ENCODE results near the gene MTFR1L. TPM values are rescaled to one million over a fixed set of nuclear protein-coding genes. Genes with fewer than 3 reads are reported as not detected.
A peak's percentile ranks its signal among the peaks of the same experiment; 100 is the strongest.

MTFR1L gene
- total RNA-seq, 1 donor from 2014 or later: 33.0 TPM

DNA sequence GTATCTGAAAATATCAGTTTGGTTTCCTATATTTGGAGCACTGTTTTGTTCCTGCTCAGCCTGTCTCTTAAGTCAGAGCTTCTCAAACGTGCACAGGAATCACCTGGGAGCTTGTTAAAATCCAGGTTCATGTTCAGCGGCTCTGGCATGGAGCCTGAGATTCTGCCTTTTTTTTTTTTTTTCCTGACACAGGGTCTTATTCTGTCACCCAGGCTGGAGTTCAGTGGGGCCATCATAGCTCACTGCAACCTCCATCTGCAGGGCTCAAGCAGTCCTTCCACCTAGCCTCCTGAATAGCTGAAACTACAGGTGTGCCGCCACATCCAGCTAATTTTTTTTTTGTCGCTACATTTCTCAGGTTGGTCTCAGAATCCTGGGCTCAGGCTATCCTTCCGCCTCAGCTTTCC is 32.0 kb upstream of the MTFR1L start:
- DNase-seq (ENCODE audit: low spot score in 2 of 2): no peak
- FAIRE-seq: no peak

DNA sequence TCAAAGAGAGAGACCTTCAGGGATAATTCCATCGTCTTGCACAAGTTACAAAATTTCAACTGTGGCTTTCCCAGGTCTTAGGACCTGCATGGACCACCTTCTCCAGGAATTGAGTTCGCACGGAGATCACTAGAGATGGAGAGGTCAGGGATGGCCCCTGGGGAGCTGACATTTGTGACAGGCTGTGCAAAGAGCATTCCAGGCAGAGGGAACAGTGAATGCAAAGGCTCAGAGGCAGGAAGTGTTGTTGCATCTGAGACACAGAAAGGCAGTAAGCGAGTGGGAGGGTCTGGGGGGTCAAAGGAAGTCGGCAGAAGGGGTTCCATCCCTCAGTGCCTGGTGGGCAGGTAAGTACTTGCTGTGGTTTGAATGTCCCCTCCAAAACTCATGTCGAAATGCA is 29.3 kb upstream of the MTFR1L start:
- no peak for FAIRE-seq
- DNase-seq (ENCODE audit: low spot score in 2 of 2): no peak

DNA sequence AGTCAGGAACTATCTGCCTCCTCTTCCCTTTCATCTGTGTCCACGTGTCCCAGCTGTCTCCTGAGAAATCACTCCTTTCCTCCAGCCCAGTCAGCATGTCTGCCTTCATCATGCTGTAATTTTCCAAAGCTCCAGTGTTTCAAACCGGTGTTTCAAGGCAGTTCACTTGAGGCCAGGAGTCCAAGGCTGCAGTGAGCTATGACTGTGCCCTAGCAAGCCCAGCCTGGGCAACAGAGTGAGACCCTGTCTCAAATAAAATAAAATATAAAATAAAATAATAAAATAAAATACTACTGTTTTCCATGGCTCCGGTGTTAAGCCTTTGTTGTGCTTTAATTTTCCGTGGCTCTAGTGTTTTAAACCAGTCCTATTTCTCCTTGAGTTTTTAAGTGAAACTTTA is 27.6 kb upstream of the MTFR1L start:
- DNase-seq (ENCODE audit: low spot score in 2 of 2) (no peak), FAIRE-seq (no peak)

DNA sequence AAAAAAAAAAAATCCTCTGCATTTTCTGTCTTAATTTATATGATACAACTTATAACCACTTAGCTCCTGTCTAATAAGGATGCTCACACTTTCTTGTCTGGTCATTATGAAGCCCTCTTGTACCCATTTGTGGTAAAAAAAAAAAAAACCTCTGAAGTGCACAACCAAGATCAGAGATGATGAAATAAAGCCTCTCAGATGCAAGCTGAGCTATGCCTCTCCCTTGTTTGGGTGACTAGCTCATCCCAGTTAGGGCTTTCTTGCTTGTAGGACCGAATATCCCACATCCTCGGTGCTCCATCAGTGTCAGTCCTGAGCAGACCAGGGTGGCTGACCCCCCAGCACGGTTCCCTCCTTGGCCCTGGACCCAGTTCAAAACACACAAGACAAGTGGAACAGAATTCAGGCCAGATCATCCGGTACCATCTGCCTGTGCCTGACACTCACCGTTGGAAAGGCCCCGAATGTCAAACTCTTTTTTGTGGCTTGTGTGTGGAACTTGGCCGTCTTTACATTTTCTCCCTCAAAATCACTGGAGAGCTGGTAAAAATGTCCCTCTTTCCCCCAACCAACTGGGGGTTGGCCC is 26.1 kb upstream of the MTFR1L start:
- FAIRE-seq (no peak), DNase-seq (ENCODE audit: low spot score in 2 of 2) (no peak)

DNA sequence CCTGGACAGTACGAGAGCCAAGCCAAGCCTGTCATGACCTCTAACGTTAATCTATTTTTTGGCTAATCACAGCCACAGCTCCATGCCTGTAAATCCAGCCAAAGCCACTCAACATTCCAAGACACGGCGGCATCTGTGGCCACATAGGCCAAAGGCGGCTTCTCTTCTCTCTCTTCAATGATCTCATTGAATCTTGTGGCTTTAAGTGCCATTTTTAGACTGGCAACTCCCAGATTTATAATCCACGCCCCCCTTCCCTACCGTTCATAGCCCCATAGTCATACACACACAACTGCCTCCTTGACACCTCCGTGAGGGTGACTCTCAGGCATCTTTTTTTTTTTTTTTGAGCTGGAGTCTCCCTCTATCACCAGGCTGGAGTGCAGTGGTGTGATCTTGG is 25.4 kb upstream of the MTFR1L start:
- DNase-seq (ENCODE audit: low spot score in 2 of 2) (no peak), FAIRE-seq (no peak)

DNA sequence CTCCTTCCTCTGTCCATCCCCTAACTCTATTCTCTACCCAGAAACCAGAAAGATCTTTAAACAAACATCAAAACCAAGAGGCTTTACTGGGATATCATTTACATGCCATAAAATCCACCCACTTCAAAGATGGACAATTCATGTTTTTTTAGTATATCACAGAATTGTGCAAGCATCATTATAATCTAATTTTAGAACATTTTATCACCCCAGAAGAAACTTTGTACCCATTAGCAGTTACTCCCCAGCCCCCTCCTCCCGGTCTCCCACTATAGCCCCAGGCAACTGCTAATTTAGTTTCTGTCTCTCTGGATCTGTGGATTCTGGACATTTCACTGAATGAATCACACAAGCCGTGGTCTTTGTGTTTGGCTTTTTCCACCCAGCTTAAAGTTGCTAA is 24.5 kb upstream of the MTFR1L start:
- FAIRE-seq (no peak), DNase-seq (ENCODE audit: low spot score in 2 of 2) (no peak)

DNA sequence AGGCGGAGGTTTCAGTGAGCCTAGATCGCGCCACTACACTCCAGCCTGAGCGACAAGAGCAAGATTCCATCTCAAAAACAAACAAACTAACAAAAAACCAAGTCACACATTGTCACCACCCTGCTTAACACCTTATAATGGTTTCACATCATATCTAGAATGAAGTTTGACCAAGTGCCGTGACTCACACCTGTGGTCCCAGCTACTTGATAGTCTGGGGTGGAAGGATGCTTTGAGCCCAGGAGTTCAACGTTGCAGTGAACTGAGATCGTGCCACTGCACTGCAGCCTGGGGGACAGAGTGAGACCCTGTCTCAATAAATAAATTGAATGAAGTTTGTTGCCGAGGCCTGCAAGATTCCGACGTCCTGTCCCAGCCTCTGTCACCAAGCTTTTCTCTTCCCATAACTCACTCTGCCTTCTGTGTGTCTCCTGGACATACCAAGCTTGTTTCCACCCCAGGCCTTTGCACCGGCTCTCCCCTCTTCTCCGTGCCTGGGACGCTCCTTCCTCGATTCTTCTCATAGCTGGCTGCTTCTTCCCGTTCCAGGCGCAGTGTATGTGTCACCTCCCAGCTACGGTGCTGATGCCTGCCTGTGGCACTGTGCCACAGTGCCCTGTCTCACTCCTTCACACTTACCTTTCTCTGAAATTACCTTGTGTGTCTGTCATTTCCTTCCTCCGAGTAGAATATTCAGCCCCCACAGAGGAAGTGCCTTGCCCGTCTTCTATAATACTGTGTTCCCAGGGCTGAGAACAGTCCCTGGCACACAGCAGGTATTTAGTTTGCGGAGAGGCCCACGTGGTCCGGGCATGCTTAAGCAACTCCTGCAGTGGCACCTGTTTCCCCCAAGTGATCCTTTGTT is 23.6 kb upstream of the MTFR1L start:
- DNase-seq (ENCODE audit: low spot score in 2 of 2) (no peak), FAIRE-seq (no peak)

DNA sequence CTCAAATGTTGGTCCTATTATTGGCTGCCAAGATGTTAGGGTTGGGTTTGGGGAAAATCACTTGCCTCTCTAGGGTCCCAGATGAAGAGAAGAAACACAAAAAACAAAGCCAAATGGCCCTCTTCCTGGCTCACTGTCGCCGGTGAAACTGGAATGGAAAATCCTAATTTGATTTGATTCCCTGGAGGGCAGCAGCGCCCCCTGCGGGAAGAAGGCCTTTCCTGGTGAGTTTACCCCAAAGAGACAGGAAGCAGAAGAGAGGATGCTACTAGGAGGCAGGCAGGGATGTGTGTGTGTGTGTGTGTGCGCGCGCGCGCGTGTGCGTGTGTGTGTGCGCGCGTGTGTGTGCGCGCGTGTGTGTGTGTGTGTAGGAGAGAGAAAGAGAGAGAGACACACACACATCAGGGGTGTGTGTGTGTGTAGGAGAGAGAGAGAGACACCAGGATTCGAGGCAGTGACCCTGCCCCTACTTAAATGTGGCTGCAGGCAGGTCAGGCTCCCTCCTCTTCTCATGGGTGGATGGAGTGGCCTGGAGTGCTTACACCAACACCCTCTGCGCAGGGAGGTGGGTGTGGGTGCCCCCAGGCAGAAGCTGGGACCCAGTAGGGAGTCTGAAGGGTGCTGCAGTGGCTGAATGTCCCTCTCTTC is 22.8 kb upstream of the MTFR1L start:
- peak in 1 of 2 donors; percentile 73 for DNase-seq (ENCODE audit: low spot score in 2 of 2)
- no peak for FAIRE-seq

DNA sequence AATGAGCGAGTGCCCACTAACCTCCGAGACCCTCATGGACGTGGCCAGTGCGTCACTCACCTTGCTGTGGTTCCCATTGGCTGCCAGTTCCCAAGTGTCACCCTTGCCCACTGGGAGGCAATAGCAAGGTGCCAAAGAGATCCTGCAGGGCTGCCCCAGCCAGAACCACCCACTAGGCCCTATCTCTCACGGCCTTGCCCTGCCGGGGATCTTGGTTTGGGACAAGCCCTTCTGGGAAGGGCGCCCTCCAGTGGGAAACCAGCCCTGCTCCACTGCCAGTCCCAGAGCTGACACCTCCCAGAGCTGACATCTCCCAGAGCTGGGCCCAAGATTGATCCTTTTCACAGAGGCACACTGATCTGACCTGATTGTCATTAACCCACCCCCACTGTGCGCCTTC is 21.8 kb upstream of the MTFR1L start:
- FAIRE-seq (no peak), DNase-seq (ENCODE audit: low spot score in 2 of 2) (no peak)

DNA sequence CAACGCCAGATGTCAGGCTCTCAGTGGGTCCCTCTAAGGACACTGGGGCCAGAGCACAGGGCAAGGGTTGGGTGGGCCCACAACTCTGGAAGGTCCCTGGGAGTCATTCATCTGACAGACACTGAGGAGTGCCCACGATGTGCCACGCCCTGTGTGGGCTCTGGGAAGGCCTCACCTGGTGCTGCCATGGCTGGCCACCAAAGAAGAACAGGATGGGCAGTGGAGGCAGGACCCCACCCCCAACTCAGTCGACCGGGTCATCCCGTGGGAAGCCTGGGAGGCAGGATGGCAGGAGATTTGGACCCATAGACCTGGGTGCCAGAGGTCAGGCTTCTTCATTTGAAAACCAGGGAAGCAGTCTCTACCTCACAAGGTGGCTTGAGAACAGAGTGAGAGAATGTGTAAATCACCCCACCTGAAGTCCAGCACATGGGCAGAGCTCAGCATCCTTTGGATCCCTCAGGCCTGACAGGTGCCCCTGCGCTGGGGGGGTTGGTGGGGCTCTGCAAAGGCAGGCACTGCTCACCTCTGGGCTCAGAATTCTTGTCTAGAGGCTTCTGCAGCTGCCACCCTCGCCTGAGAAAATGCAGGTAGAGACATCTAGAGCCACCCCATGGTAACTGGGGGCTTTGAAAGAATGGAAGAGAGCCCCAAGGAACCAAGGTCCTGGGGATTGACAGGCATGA is 20.9 kb upstream of the MTFR1L start:
- DNase-seq (ENCODE audit: low spot score in 2 of 2): no peak
- FAIRE-seq: no peak

DNA sequence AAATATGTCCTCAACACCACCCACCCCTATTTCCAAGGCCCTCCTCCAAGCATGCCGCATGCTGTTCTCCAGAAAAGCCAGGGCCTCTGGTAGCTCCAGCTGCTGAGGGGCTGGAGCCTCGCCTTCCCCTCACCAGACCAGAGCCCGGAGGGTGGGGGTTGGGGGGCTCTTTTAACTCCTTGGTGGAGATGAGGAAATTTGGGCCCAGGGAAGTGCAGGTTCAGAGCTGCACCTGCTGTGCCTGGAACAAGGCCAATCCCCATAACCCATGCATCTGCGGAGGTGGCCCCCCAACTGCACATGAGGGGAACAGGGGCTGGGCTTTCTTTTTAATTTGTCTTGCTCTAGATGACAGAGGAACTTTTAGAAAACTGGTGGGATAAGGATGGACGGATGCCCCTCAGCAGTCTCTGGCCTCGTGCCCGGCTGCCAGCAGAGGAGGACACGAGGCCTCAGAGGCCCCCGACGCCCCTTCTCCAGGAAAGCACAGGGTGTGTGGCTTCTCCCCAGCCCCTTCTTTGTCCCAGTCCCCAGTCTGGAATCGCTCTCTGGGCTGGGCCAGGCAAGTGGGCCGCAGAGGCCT is 20.3 kb upstream of the MTFR1L start:
- DNase-seq (ENCODE audit: low spot score in 2 of 2) (no peak), FAIRE-seq (no peak)

DNA sequence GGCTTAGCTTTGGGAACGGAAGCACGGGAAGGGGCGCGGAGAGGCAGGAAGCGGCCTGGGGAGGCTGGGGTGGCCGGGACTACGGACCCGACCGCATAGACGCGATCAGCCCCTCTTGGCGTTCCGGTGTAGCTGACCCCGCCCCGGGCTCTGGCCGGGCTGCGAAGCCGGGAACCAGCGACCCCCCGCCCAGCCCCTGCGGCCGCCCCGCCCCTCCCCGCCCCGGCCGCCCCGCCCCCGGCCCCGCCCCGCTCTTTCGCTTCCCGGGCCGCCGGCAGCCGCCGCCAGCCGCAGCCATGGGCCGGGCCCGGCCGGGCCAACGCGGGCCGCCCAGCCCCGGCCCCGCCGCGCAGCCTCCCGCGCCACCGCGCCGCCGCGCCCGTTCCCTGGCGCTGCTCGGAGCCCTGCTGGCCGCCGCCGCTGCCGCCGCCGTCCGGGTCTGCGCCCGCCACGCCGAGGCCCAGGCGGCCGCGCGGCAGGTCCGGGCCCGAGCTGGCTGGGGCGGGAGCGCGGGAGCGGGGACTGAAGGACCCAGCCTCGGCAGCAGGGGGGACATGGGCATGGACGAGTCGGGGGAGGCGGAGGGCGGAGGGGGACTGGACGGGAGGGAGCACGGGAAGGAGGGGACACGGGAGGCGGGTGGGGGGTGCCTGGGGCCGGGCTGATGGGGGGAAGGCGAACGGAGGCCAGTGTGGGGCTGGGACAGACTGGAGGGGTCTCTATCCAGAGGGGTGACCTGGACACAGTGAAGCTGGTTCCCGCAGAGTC is 19.6 kb upstream of the MTFR1L start, which contains the start of gene SELENON:
SELENON (plus strand) TSS at position 259 of the 768 bp plus-strand sequence; CDS start at position 297, 38 bp downstream.
- FAIRE-seq (no peak), DNase-seq (ENCODE audit: low spot score in 2 of 2) (peak; percentile 87 to 88)

DNA sequence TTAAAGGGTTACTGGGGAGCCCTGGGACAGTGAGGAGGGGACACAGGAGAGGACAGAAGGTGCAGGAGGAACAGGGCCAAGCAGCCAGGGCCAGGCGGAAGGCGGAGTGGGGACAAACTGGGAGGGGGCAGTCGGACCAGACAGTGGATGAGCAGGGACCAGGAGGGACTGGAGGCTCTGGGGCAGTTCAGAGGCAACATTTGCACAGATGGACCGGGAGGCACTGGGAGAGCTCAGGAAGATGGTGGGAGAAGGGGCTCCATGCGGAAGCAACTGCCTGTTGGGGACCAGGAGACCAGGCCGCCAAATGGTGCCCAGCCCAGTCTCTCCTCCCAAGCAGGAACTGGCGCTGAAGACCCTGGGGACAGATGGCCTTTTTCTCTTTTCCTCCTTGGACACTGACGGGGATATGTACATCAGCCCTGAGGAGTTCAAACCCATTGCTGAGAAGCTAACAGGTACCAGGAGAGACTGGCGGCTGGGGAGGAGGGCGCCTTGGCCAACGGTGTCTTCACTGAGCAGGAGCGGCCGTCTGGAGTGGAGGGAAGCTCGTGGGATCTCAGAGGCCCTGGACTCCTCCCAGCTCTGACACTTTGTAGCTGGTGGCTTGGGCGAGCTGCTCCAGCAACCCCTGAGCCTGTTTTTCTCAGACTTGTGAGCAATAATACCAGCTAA is 18.9 kb upstream of the MTFR1L start:
- no peak for FAIRE-seq
- no peak for DNase-seq (ENCODE audit: low spot score in 2 of 2)

DNA sequence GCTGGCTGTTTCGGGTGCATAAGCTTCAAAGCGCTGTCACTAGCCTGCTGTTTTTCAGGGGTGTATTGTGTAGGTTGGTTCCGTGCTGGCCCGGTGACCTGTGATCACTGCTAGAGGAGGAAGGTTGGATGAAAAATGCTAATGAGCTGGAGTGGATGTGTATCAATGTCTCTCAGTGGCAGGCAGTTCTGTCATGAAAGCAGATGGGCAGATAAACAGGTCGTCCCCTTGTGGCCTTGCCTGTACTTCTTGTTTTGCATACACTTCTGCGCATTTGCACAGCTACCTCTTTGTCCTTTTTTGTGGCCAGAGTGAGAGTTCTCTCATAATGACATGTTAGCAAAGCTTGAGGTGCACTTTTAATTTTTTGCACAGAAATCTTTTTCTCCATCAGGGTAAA is 16.8 kb upstream of the MTFR1L start:
- FAIRE-seq: no peak

DNA sequence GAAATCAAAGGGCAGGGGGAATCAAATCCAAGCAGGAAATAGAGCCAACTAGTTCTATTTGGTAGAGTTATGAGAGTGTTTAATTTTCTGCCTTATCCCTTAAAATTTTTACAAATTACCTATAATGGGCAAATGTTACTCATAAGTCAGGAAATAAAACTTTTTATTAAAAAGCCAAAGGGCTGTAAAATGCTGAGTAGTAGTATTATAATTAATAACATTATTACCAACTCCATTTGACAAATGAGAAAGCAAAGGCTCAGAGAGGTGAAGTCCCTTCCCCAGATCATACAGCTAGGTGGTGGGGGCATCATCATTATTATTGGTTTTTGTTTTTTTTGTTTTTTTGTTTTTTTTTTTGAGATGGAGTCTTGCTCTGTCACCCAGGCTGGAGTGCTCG is 16.4 kb upstream of the MTFR1L start:
- FAIRE-seq: no peak
- DNase-seq (ENCODE audit: low spot score in 2 of 2): no peak

More for the DNA sequence above, 16.8 kb upstream of the MTFR1L start:
- no peak for DNase-seq (ENCODE audit: low spot score in 2 of 2)

DNA sequence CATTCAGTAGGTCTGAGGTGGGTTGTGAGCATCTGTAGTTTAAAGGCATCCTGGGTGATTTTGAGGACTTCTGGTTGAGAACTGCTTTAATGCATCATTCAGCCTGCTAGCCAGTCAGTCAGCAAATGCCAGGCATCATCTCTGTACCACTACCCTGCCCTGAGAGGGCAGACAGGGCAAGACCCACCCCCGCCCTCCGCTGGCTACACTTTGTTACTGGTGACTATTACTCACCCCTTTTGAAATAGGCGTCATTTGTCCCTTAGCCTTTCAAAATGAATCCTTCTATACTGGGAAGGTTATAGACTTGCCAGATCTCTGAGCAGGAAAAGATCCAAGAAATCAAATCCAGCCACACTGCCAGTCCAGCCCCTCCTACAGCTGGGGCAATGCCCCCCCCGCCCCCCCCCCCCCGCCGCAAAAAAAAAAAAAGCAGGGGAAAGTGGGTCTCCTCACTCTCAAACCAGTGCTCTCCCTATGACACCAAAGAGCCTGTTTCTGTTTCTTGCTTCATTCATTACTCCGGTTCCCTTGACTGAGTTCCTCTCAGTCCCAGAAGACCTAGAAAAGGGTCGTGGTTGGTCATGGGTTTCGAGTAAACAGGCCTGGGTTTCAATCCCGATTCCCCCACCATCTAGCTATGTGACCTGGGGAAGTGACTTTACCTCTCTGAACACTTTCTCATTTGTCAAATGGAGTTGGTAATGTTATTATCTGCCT is 15.3 kb upstream of the MTFR1L start:
- no peak for DNase-seq (ENCODE audit: low spot score in 2 of 2)
- FAIRE-seq: no peak

DNA sequence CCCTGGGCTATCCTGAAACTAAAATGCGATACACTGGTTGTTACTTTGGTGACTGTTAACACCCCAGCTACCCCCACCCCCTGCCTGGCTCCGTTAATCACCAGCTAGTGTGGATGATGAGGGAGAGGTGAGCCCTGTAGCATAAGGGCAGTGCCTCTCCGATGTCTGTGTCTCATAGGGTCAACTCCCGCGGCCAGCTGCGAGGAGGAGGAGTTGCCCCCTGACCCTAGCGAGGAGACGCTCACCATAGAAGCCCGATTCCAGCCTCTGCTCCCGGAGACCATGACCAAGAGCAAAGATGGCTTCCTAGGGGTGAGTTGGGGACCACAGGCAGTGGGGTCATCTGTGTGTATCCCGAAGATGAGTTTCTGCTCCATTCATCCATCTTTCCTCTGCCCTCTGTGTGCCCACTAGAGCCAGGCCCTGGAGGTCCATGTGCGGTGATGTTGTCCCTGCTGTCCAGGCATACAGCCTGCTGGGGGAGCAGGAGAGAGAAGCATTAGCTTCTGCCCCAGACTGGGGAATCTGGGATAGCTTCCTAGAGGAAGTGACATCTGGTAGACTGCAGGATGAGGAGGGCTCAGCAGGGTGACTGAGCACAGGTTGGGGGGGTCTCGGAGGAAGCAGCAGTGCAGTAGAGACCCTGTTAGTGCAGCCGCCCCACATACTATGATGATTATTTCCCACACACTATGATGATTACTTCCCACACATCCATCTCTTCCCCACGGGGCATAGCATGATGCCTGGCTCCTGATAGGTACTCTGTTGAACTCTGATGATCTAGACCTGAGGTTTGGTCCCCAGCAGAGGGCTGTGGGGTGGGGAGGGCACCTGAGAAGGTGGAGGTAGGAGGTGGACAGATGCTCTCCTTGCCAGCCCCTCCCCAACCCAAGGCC is 14.5 kb upstream of the MTFR1L start:
- no peak for DNase-seq (ENCODE audit: low spot score in 2 of 2)
- no peak for FAIRE-seq

DNA sequence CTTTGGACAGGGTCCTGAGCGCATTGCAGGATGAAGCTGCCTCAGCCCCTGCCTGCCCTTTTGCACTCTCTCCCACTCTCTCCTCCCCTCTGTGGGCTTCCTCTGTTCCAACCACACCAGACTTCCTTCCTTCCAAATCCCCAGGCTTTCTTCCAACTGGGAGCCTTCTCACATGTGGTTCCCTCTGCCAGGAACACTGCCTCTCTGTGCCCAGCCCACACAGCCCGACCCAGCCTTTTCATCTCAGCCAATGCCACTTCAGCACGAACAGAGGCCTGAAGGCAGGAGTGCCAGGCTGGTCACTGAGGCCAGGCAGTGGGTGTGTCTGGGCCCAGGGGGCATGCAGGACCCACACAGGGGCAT is 13.9 kb upstream of the MTFR1L start:
- FAIRE-seq: no peak
- DNase-seq (ENCODE audit: low spot score in 2 of 2): peak; percentile 58 to 65

All from frontal cortex (tissue), 4 donors.